ENCODE results near the gene JMJD4. TPM values are rescaled to one million over a fixed set of nuclear protein-coding genes. Genes with fewer than 3 reads are reported as not detected.

JMJD4 gene
- total RNA-seq, 1 experiment from 2014 or later = 24.4 TPM

- Histone ChIP-seq H3K4me2 (ENCODE audit: insufficient read depth, insufficient read length, low read length) (no peak overlapping the region), H3K56ac (ENCODE audit: insufficient read length, low read depth, low read length) (no peak overlapping the region), H2BK12ac (ENCODE audit: insufficient read length, low read depth, low read length) (no peak overlapping the region), H2BK20ac (ENCODE audit: low read depth, low read length, poor library complexity, severe bottlenecking) (no peak overlapping the region), H2BK15ac (ENCODE audit: low read depth, low read length) (no peak overlapping the region), H2BK120ac (ENCODE audit: low read depth, low read length, poor library complexity, severe bottlenecking) (no peak overlapping the region), H3K23ac (ENCODE audit: insufficient read length, low read depth, low read length) (peak overlapping the region; percentile 3), H3K79me2 (ENCODE audit: insufficient read depth, low read length) (peaks cover 2% of the 10 kb centered on the region; the same call in 1 of the 2 replicates), H3K9me3 (ENCODE audit: control insufficient read depth, low read depth, low read length) (no peaks in the 10 kb centered on the region), H3K27me3 (ENCODE audit: insufficient read depth, low read length) (no peaks in the 10 kb centered on the region), H3K4ac (ENCODE audit: low read depth, low read length) (no peak overlapping the region), H2BK5ac (ENCODE audit: insufficient read length, low read length) (no peak overlapping the region), H2AK5ac (ENCODE audit: insufficient read length, low read length) (no peak overlapping the region), H4K20me1 (ENCODE audit: control insufficient read depth, insufficient read depth, insufficient read length) (no peaks in the 10 kb centered on the region), H3K23me2 (ENCODE audit: insufficient read length, low read depth, low read length, poor library complexity, severe bottlenecking) (no peaks in the 10 kb centered on the region), H3K79me1 (ENCODE audit: insufficient read depth, low read depth, low read length, poor library complexity, severe bottlenecking) (peaks cover 4% of the 10 kb centered on the region), H2AFZ (ENCODE audit: low read length) (no peak overlapping the region), H4K91ac (ENCODE audit: insufficient read length, low read depth, low read length) (no peak overlapping the region), H3K14ac (ENCODE audit: insufficient read depth, low read length) (no peak overlapping the region), H3T11ph (ENCODE audit: low read length) (no peak overlapping the region), H4K5ac (ENCODE audit: insufficient read length, low read depth, low read length) (no peak overlapping the region), H3K18ac (ENCODE audit: insufficient read length, low read depth, low read length) (no peak overlapping the region), H4K8ac (replicated peaks; ENCODE audit: insufficient read length, low read depth, low read length) (no peak overlapping the region), H3K27ac (ENCODE audit: insufficient read length, low read depth, low read length) (no peak overlapping the region), H3K4me1 (ENCODE audit: insufficient read depth, low read length) (no peaks in the 10 kb centered on the region), H3K9ac (ENCODE audit: extremely low read depth, insufficient read length, low read length) (no peak overlapping the region)
- Mint-ChIP-seq H3K27me3 (ENCODE audit: low read depth) (no peaks in the 10 kb centered on the region), H3K4me3 (no peak overlapping the region), H3K4me1 (peaks cover 4% of the 10 kb centered on the region in 2 experiments; a peak in 3 of 4 replicates), H3K27ac (no peak overlapping the region), H3K9me3 (no peaks in the 10 kb centered on the region), H3K36me3 (ENCODE audit: insufficient read depth in 1 of 3, low read depth in 3 of 3) (peaks cover 2 to 18% (median 16%) of the 10 kb centered on the region in 3 experiments)
- no peak for TF ChIP-seq CTCF (conservative IDR thresholded peaks at IDR 0.05)
- WGBS (ENCODE audit: extremely low coverage, insufficient read length, low lambda C conversion rate) = no CpG with 5 or more reads among the region's 12 CpGs
- no peak for DNase-seq
These were observed 10.6 kb upstream of the JMJD4 start for GRCh38 chr1:227745568-227746265.

All from H9 (cell line).